Parathyroid adenoma (tissue), 2 donors: Measurements from ENCODE around the gene ZNRF3.
"Not testable (repeated sequence)": the region's sequence is repeated elsewhere in the genome, so short reads cannot be mapped to it uniquely, and the experiment has no call there.

ENCODE experiments used
- H2AFZ ChIP-seq: fragments of 300-600 bp; sonication (generic); one replicate; pipeline ENCODE4 v1.7.0; 2017; ENCODE audit warnings: antibody characterized with exemption, mild to moderate bottlenecking
- H3K27ac ChIP-seq: fragments of 300-600 bp; sonication (generic); one replicate; pipeline ENCODE4 v1.7.0; 2017
- H3K27me3 ChIP-seq: fragments of 300-600 bp; sonication (generic); one replicate; pipeline ENCODE4 v1.7.0; 2017; ENCODE audit warnings: low read length; ENCODE audit not compliant: control insufficient read depth, insufficient read depth
- H3K36me3 ChIP-seq: fragments of 300-600 bp; sonication (generic); one replicate; pipeline ENCODE4 v1.7.0; 2017; ENCODE audit warnings: low read length; ENCODE audit not compliant: control insufficient read depth, insufficient read depth
- H3K4me1 ChIP-seq: fragments of 300-600 bp; sonication (generic); one replicate; pipeline ENCODE4 v1.7.0; 2017; ENCODE audit warnings: control low read depth
- H3K4me2 ChIP-seq: fragments of 300-600 bp; sonication (generic); one replicate; pipeline ENCODE4 v1.7.0; 2017; ENCODE audit warnings: low read length
- H3K4me3 ChIP-seq: fragments of 300-600 bp; sonication (generic); one replicate; pipeline ENCODE4 v1.7.0; 2017; ENCODE audit warnings: low read depth, low read length
- H3K79me2 ChIP-seq: fragments of 300-600 bp; sonication (generic); one replicate; pipeline ENCODE4 v1.7.0; 2017; ENCODE audit warnings: control low read depth
- H3K9ac ChIP-seq: fragments of 300-600 bp; sonication (generic); one replicate; pipeline ENCODE4 v1.7.0; 2017; ENCODE audit warnings: mild to moderate bottlenecking
- H3K9me3 ChIP-seq: fragments of 300-600 bp; sonication (generic); one replicate; pipeline ENCODE4 v1.7.0; 2017; ENCODE audit warnings: low read length; ENCODE audit not compliant: control insufficient read depth
- CTCF ChIP-seq: fragments of 300-600 bp; sonication (generic); IDR thresholded peaks from one replicate; pipeline ENCODE4 v1.7.0; 2017; ENCODE audit warnings: antibody characterized with exemption, mild to moderate bottlenecking
- donor health status: primary hyperparathyroidism.

ZNRF3 gene

GRCh38 chr22:28856095-28856455, 27.3 kb upstream of the ZNRF3 start:
- no peak overlapping the region for H3K4me2 ChIP-seq
- no peak overlapping the region for H3K27ac ChIP-seq
- H3K27me3 ChIP-seq: no peaks in the 10 kb centered on the region
- no peaks in the 10 kb centered on the region for H3K9me3 ChIP-seq
- no peaks in the 10 kb centered on the region for H3K79me2 ChIP-seq
- H3K4me3 ChIP-seq: no peak overlapping the region
- no peaks in the 10 kb centered on the region for H3K36me3 ChIP-seq
- H3K9ac ChIP-seq: no peak overlapping the region
- TF ChIP-seq CTCF: no peak
- H3K4me1 ChIP-seq: no peaks in the 10 kb centered on the region
- H2AFZ ChIP-seq: no peak overlapping the region

GRCh38 chr22:28857288-28857687, 26.1 kb upstream of the ZNRF3 start:
- Histone ChIP-seq H2AFZ (no peak overlapping the region), H3K4me2 (no peak overlapping the region), H3K27ac (no peak overlapping the region), H3K79me2 (no peaks in the 10 kb centered on the region), H3K9me3 (no peaks in the 10 kb centered on the region), H3K27me3 (no peaks in the 10 kb centered on the region), H3K9ac (no peak overlapping the region), H3K36me3 (no peaks in the 10 kb centered on the region), H3K4me3 (no peak overlapping the region), H3K4me1 (no peaks in the 10 kb centered on the region)
- no peak for TF ChIP-seq CTCF

- no peak for TF ChIP-seq CTCF
- no peaks in the 10 kb centered on the region for H3K9me3 ChIP-seq
- H2AFZ ChIP-seq: no peak overlapping the region
- no peaks in the 10 kb centered on the region for H3K36me3 ChIP-seq
- H3K4me3 ChIP-seq: no peak overlapping the region
- no peak overlapping the region for H3K4me2 ChIP-seq
- no peaks in the 10 kb centered on the region for H3K4me1 ChIP-seq
- H3K9ac ChIP-seq: no peak overlapping the region
- no peaks in the 10 kb centered on the region for H3K79me2 ChIP-seq
- no peak overlapping the region for H3K27ac ChIP-seq
- no peaks in the 10 kb centered on the region for H3K27me3 ChIP-seq
Measured at GRCh38 chr22:28864878-28865596, 18.3 kb upstream of the ZNRF3 start.

- H3K27ac ChIP-seq: no peak overlapping the region
- no peak for TF ChIP-seq CTCF
- H3K4me3 ChIP-seq: no peak overlapping the region
- no peak overlapping the region for H3K9ac ChIP-seq
- no peaks in the 10 kb centered on the region for H3K36me3 ChIP-seq
- H3K79me2 ChIP-seq: no peaks in the 10 kb centered on the region
- H3K27me3 ChIP-seq: no peaks in the 10 kb centered on the region
- H2AFZ ChIP-seq: no peak overlapping the region
- no peaks in the 10 kb centered on the region for H3K9me3 ChIP-seq
- H3K4me2 ChIP-seq: no peak overlapping the region
- H3K4me1 ChIP-seq: no peaks in the 10 kb centered on the region
Measured at GRCh38 chr22:28867191-28867590, 16.2 kb upstream of the ZNRF3 start.

GRCh38 chr22:28868389-28868788, 15.0 kb upstream of the ZNRF3 start:
- H3K36me3 ChIP-seq, H3K4me1 ChIP-seq, H3K9me3 ChIP-seq, H3K27ac ChIP-seq, H3K9ac ChIP-seq, H3K4me2 ChIP-seq, H2AFZ ChIP-seq, H3K79me2 ChIP-seq, H3K4me3 ChIP-seq, H3K27me3 ChIP-seq: not testable (repeated sequence)
